Tibial nerve (tissue), 4 donors: ENCODE data around the gene TENM3. TPM values are rescaled to one million over a fixed set of nuclear protein-coding genes. Genes with fewer than 3 reads are reported as not detected.
A peak's percentile ranks its signal among the peaks of the same experiment; 100 is the strongest.

Experiments used
- DNase-seq, 2 donors: peaks; one replicate each; pipeline ENCODE4 v3.0.0-alpha.2; 2019; ENCODE audit warnings: low spot score in 2 of 2
- H3K27ac ChIP-seq, 4 donors: fragments of 200-600 bp; sonication (generic) in 3 of 4; one replicate each; pipeline ENCODE4 v1.5.1; 2017 to 2019; ENCODE audit warnings: mild to moderate bottlenecking in 1 of 4
- H3K27me3 ChIP-seq, 2 donors: fragments of 200-600 bp; sonication (generic) in 1 of 2; one replicate each; pipeline versions ENCODE4 v1.5.1 to v1.6.0; 2017 to 2019
- H3K36me3 ChIP-seq, 3 donors: fragments of 200-600 bp; sonication (generic); one replicate each; pipeline ENCODE4 v1.5.1; 2018 to 2019
- H3K4me1 ChIP-seq, 4 donors: fragments of 200-600 bp; sonication (generic) in 3 of 4; one replicate each; pipeline ENCODE4 v1.5.1; 2017 to 2019
- H3K4me3 ChIP-seq, 4 donors: fragments of 200-600 bp; sonication (generic) in 3 of 4; one replicate each; pipeline ENCODE4 v1.5.1; 2017 to 2019; ENCODE audit warnings: mild to moderate bottlenecking in 1 of 4, moderate library complexity in 1 of 4
- H3K9me3 ChIP-seq, 4 donors: fragments of 200-600 bp; sonication (generic) in 3 of 4; one replicate each; pipeline ENCODE4 v1.5.1; 2017 to 2019
- EP300 ChIP-seq, 2 donors: sonication (generic); formaldehyde crosslinking; IDR thresholded peaks; one replicate each; pipeline ENCODE4 v1.6.1; 2017; ENCODE audit warnings: antibody characterized with exemption in 2 of 2, mild to moderate bottlenecking in 1 of 2
- POLR2A ChIP-seq, 2 donors: fragments of 450-650 bp; IDR thresholded peaks; one replicate each; pipeline ENCODE4 v1.6.1; 2017; ENCODE audit warnings: antibody characterized with exemption in 2 of 2, mild to moderate bottlenecking in 2 of 2, moderate library complexity in 2 of 2
- WGBS, 2 donors: methylation state at CpG; one replicate each; pipeline ENCODE4 v1.1.5; 2018; 5-methylcytosine and 5-hydroxymethylcytosine counted together
- total RNA-seq, 4 donors: library from RNA; depleted of rRNA; stranded (reverse); fragments of >200 nt; gene quantifications; one replicate each; pipeline ENCODE4 v1.1.0, GENCODE V29; 2016
- TF ChIP-seq, protein P1 (sequence below), 5 experiments: fragments of 200-600 bp in 3 of 5; fragments of 450-650 bp in 2 of 5; sonication (generic) in 3 of 5; IDR thresholded peaks; one replicate each; pipeline ENCODE4 v1.5.1; 2016 to 2019; ENCODE audit warnings: antibody characterized with exemption in 5 of 5, mild to moderate bottlenecking in 3 of 5, moderate library complexity in 2 of 5

TENM3 gene
- total RNA-seq, 4 donors from 2014 or later, result 19.0 to 60.5 (median 29.4) TPM

DNA sequence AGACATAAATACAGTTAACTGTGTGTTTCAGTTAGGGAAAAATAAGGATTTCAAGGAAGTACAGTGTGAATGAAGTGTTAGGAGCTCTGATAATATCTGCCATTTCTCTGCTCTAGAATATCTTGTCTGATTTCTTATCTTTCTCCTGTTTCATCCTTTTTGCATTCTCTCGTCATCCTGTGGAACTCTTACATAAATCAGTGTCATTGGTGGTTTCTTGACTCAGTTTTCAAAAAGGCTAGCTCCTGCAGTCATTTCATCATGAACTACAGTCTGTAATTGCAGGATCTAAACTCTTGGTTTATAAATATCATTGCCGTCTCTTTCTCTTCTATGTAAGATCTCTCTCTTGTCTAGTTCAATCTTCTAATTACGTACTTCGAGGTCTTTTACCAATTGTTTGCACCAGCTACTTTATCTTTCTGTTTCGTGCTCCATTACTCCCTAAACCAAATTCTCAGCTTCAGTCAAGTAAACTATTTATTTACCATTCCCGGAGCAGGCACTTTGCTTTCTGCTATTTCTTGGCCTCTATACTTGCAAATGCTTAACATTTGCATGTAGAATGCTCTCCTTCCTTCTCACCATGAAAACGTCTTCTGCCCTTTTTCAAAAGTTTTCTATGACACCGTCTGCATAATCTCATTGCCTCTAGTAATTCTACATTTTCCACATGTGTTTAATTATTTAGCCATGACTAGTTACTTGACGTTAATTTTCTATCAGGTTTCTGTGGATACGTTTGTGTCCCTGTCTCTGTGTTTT lies 294.0 kb downstream of the TENM3 start:
- 42 to 50% methylated on average over 10 of the region's 10 CpGs for WGBS, 2 donors
- Histone ChIP-seq H3K4me3 (no peak overlapping the region), H3K27me3 (no peaks in the 10 kb centered on the region), H3K9me3 (no peaks in the 10 kb centered on the region), H3K4me1 (peaks cover 0 to 41% (median 3%) of the 10 kb centered on the region in 4 donors), H3K27ac (peak overlapping the region in 2 of 4 donors; percentile 38 to 83), H3K36me3 (no peaks in the 10 kb centered on the region)
- TF ChIP-seq, protein P1, sequence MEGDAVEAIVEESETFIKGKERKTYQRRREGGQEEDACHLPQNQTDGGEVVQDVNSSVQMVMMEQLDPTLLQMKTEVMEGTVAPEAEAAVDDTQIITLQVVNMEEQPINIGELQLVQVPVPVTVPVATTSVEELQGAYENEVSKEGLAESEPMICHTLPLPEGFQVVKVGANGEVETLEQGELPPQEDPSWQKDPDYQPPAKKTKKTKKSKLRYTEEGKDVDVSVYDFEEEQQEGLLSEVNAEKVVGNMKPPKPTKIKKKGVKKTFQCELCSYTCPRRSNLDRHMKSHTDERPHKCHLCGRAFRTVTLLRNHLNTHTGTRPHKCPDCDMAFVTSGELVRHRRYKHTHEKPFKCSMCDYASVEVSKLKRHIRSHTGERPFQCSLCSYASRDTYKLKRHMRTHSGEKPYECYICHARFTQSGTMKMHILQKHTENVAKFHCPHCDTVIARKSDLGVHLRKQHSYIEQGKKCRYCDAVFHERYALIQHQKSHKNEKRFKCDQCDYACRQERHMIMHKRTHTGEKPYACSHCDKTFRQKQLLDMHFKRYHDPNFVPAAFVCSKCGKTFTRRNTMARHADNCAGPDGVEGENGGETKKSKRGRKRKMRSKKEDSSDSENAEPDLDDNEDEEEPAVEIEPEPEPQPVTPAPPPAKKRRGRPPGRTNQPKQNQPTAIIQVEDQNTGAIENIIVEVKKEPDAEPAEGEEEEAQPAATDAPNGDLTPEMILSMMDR (IDR thresholded peaks at IDR 0.05), result no peak
- DNase-seq, result no peak

DNA sequence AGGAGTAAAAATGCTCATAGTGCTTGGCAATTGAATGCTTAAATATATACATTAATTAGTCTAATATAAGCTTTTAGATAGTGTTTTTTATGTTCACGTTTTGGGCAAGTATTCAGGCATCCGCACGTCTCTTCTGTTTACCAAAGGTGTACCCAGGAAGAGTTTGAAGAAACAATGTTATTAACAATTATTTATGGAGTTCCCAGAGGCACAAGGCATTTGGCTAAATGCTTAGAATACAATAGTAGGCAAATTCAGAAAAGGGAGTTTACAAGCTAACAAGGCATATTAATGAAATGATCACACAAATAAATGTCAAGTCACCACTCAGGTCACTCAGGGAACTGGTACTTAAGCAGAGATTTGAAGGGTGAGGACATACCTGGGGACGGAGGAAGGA lies 294.8 kb downstream of the TENM3 start:
- WGBS, 2 donors, result 83 to 86% methylated on average over 4 of the region's 4 CpGs
- H3K36me3 ChIP-seq, result no peaks in the 10 kb centered on the region
- H3K27ac ChIP-seq, result peak overlapping the region in 1 of 4 donors; percentile 83
- TF ChIP-seq, protein P1 (IDR thresholded peaks at IDR 0.05), result no peak
- no peak for TF ChIP-seq POLR2A (IDR thresholded peaks at IDR 0.05)
- no peak for TF ChIP-seq EP300 (IDR thresholded peaks at IDR 0.05)
- H3K4me3 ChIP-seq, result no peak overlapping the region
- no peaks in the 10 kb centered on the region for H3K27me3 ChIP-seq
- DNase-seq, result no peak
- no peaks in the 10 kb centered on the region for H3K9me3 ChIP-seq
- peaks cover 0 to 39% (median 3%) of the 10 kb centered on the region in 4 donors for H3K4me1 ChIP-seq

DNA sequence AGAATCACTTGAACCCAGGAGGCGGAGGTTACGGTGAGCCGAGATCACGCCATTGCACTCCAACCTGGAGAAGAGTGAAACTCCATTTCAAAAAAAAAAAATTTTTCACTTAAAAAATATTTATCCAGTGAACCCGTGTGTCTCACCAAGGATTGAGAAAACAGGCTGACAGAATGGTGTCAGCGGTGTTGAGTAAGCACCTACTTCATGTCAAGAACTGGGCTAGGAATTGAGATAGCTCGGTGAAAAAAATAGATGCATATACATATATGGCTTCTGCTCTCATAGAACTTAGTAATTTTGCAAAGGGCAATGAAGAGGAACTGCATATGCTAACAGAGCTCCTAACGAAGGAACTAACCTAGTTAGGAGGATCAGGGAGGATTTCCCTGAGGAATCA lies 297.3 kb downstream of the TENM3 start:
- Histone ChIP-seq H3K36me3 (no peaks in the 10 kb centered on the region), H3K27ac (no peak overlapping the region), H3K27me3 (no peaks in the 10 kb centered on the region), H3K4me1 (peaks cover 0 to 21% (median 0%) of the 10 kb centered on the region in 4 donors), H3K4me3 (no peak overlapping the region), H3K9me3 (no peaks in the 10 kb centered on the region)
- TF ChIP-seq, protein P1 (IDR thresholded peaks at IDR 0.05), result no peak
- TF ChIP-seq POLR2A (IDR thresholded peaks at IDR 0.05), result no peak
- TF ChIP-seq EP300 (IDR thresholded peaks at IDR 0.05), result no peak
- 92 to 97% methylated on average over 8 of the region's 8 CpGs for WGBS, 2 donors
- DNase-seq, result no peak

DNA sequence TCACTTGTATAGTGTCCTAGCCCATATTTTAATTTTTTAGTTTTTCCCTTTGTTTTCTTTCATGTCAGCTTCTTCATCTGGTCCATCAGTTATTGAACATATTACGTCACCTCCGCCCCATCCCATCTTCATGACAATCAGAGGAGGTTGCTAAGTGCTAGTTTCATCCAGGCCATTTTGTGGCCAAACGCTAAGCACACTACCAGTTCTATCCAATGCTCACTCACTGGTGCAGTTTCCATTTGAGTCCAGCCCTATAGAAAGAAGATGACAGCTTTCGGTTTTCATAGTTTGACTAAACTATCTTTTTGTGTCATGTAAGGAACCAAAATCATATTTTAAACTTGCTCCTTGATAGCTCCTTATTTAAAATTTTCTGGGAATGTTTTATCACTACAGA lies 304.2 kb downstream of the TENM3 start:
- Histone ChIP-seq H3K9me3 (peaks cover 0 to 3% (median 0%) of the 10 kb centered on the region in 4 donors), H3K27me3 (no peaks in the 10 kb centered on the region), H3K27ac (peak overlapping the region in 1 of 4 donors; percentile 70), H3K4me1 (peaks cover 0 to 4% (median 2%) of the 10 kb centered on the region in 4 donors), H3K36me3 (no peaks in the 10 kb centered on the region), H3K4me3 (no peak overlapping the region)
- DNase-seq, result no peak
- no peak for TF ChIP-seq EP300 (IDR thresholded peaks at IDR 0.05)
- TF ChIP-seq POLR2A (IDR thresholded peaks at IDR 0.05), result no peak
- TF ChIP-seq, protein P1 (IDR thresholded peaks at IDR 0.05), result no peak
- 92 to 95% methylated on average over 4 of the region's 4 CpGs for WGBS, 2 donors

DNA sequence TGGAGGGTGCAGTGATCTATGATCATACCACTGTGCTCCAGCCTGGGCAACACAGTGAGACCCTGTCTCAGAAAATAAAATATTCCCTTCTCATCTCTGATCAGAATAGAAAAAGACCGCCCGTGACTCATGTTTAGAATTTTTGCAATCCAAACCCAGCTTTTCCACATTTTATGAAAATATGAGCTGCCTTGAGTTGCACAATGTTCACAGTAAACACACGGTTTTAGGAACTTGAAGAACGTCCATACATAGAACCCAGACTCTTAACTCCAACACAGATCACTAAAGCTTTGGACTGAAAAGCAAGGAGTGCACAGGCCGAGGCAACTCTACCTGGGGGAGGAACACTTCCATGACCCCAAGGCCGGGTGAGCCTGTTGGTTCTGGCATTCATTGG lies 305.0 kb downstream of the TENM3 start:
- 66 to 75% methylated on average over 6 of the region's 6 CpGs for WGBS, 2 donors
- H3K27ac ChIP-seq, result peak overlapping the region in 3 of 4 donors; percentile 20 to 70 (median 60)
- no peaks in the 10 kb centered on the region for H3K36me3 ChIP-seq
- peaks cover 0 to 4% (median 2%) of the 10 kb centered on the region in 4 donors for H3K4me1 ChIP-seq
- no peaks in the 10 kb centered on the region for H3K27me3 ChIP-seq
- TF ChIP-seq EP300 (IDR thresholded peaks at IDR 0.05) (no peak), POLR2A (IDR thresholded peaks at IDR 0.05) (no peak)
- TF ChIP-seq, protein P1 (IDR thresholded peaks at IDR 0.05), result no peak
- H3K4me3 ChIP-seq, result no peak overlapping the region
- no peak for DNase-seq
- H3K9me3 ChIP-seq, result peaks cover 0 to 3% (median 0%) of the 10 kb centered on the region in 4 donors
